ENCODE results near the gene MYO5A.
A peak's percentile ranks its signal among the peaks of the same experiment; 100 is the strongest.
"Not testable (repeated sequence)": the region's sequence is repeated elsewhere in the genome, so short reads cannot be mapped to it uniquely, and the experiment has no call there.

MYO5A gene

GRCh38 chr15:52509500-52510245 lies 19.0 kb downstream of the MYO5A start:
- no peak for DNase-seq (ENCODE audit: low read depth in 1 of 2, low spot score in 1 of 2)

- DNase-seq (ENCODE audit: low read depth in 1 of 2, low spot score in 1 of 2), result no peak
These were observed 22.1 kb downstream of the MYO5A start for GRCh38 chr15:52506549-52506948.

GRCh38 chr15:52505151-52505550 lies 23.5 kb downstream of the MYO5A start:
- no peak for DNase-seq (ENCODE audit: low read depth in 1 of 2, low spot score in 1 of 2)

- DNase-seq (ENCODE audit: low read depth in 1 of 2, low spot score in 1 of 2), result no peak
These were observed 24.7 kb downstream of the MYO5A start for GRCh38 chr15:52503788-52504496.

GRCh38 chr15:52502608-52503007 lies 26.1 kb downstream of the MYO5A start:
- no peak for DNase-seq (ENCODE audit: low read depth in 1 of 2, low spot score in 1 of 2)

- DNase-seq (ENCODE audit: low read depth in 1 of 2, low spot score in 1 of 2), result no peak
These were observed 29.2 kb downstream of the MYO5A start for GRCh38 chr15:52499506-52499905.

- DNase-seq (ENCODE audit: low read depth in 1 of 2, low spot score in 1 of 2), result no peak
These were observed 30.0 kb downstream of the MYO5A start for GRCh38 chr15:52498706-52499105.

- peak in 1 of 2 donors; percentile 11 for DNase-seq (ENCODE audit: low read depth in 1 of 2, low spot score in 1 of 2)
These were observed 31.8 kb downstream of the MYO5A start for GRCh38 chr15:52496776-52497470.

GRCh38 chr15:52496175-52496574 lies 32.5 kb downstream of the MYO5A start:
- no peak for DNase-seq (ENCODE audit: low read depth in 1 of 2, low spot score in 1 of 2)

- no peak for DNase-seq (ENCODE audit: low read depth in 1 of 2, low spot score in 1 of 2)
These were observed 33.6 kb downstream of the MYO5A start for GRCh38 chr15:52495125-52495524.

- DNase-seq (ENCODE audit: low read depth in 1 of 2, low spot score in 1 of 2), result no peak
These were observed 34.7 kb downstream of the MYO5A start for GRCh38 chr15:52493968-52494367.

- no peak for DNase-seq (ENCODE audit: low read depth in 1 of 2, low spot score in 1 of 2)
These were observed 36.5 kb downstream of the MYO5A start for GRCh38 chr15:52492132-52492531.

GRCh38 chr15:52491472-52491871 lies 37.2 kb downstream of the MYO5A start:
- no peak for DNase-seq (ENCODE audit: low read depth in 1 of 2, low spot score in 1 of 2)

- DNase-seq (ENCODE audit: low read depth in 1 of 2, low spot score in 1 of 2), result not testable (repeated sequence)
These were observed 39.2 kb downstream of the MYO5A start for GRCh38 chr15:52489430-52489829.

GRCh38 chr15:52488830-52489229 lies 39.9 kb downstream of the MYO5A start:
- no peak for DNase-seq (ENCODE audit: low read depth in 1 of 2, low spot score in 1 of 2)

GRCh38 chr15:52486003-52486996 lies 42.4 kb downstream of the MYO5A start:
- DNase-seq (ENCODE audit: low read depth in 1 of 2, low spot score in 1 of 2), result no peak

- DNase-seq (ENCODE audit: low read depth in 1 of 2, low spot score in 1 of 2), result no peak
These were observed 43.4 kb downstream of the MYO5A start for GRCh38 chr15:52485290-52485689.

- no peak for DNase-seq (ENCODE audit: low read depth in 1 of 2, low spot score in 1 of 2)
These were observed 45.0 kb downstream of the MYO5A start for GRCh38 chr15:52483707-52484106.

- DNase-seq (ENCODE audit: low read depth in 1 of 2, low spot score in 1 of 2), result peak in 1 of 2 donors; percentile 15
These were observed 46.8 kb downstream of the MYO5A start for GRCh38 chr15:52481915-52482314.

- no peak for DNase-seq (ENCODE audit: low read depth in 1 of 2, low spot score in 1 of 2)
These were observed 47.7 kb downstream of the MYO5A start for GRCh38 chr15:52480990-52481389.

GRCh38 chr15:52466716-52467115 lies 62.0 kb downstream of the MYO5A start:
- DNase-seq (ENCODE audit: low read depth in 1 of 2, low spot score in 1 of 2), result no peak

Measured in activated T-helper 1 cell treated with anti-CD3 and anti-CD28 coated beads, Interleukin-2, amount 50 U/mL, for 16 hours (primary cell).